ENCODE data around the gene CEP131. TPM values are rescaled to one million over a fixed set of nuclear protein-coding genes. Genes with fewer than 3 reads are reported as not detected.

Gene CEP131
- total and polyA plus RNA-seq, 2 of the 8 experiments (the other 6 are each of a cell fraction or from before 2014, with no cell fraction given): 5.9 to 23.2 TPM

DNA sequence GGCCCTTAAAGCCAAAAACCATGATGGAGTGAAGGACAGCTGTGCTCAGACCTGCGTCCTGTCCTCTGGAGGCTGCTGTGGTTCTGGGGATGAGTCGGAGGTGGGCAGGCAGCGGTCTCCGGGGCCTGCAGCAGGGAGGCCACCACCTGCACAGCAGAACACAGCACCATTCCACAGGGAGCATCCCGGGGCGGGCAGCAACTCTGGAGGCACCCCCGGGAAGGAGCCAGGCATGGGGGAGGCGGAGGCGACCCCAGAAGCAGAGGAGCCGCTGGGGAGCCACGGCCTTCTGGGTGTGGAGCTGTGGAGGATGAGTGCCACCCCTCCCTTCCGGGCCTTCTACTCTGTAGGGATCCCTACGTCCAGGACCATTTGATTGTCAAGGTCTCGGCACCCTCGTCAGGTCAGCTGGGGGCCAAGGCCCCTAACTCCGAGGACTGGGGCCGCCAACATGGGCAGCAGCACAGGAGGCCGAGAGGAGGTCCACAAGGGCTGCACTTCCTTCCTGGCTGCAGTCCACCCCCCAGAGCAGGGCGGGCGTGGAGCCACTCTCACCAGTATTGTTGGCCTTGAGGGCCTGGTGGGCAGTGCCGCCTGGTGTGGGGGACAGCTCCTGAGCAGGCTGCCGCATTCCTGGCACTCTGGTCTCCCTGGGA is 23.8 kb downstream of the CEP131 start:
- no peak overlapping the region for H2BK120ac ChIP-seq (replicated peaks; ENCODE audit: low read depth, low read length)
- no peaks in the 10 kb centered on the region for H3K79me1 ChIP-seq (ENCODE audit: low read depth, low read length)
- H3K4me3 ChIP-seq (ENCODE audit: extremely low read depth in 1 of 4, insufficient read depth in 2 of 4, low read depth in 3 of 4, low read length in 4 of 4): no peak overlapping the region
- H2BK5ac ChIP-seq (ENCODE audit: low read depth, low read length): no peak overlapping the region
- no peak overlapping the region for H3K14ac ChIP-seq (ENCODE audit: insufficient read length)
- peaks cover 2 to 23% (median 5%) of the 10 kb centered on the region in 4 experiments; a peak in 3 of 8 replicates for H3K36me3 ChIP-seq (ENCODE audit: control insufficient read depth in 2 of 4, insufficient read depth in 4 of 4, low read length in 3 of 4)
- ChIA-PET POLR2A (ENCODE audit: partially characterized antibody) (interaction anchor here (1.0 to 1.7 kb wide), 6 partner anchors 14 to 48 kb away, joined by 3 read pairs; partner anchors contain the start of gene CEP131), CTCF (ENCODE audit: partially characterized antibody) (interaction anchor here (0.7 to 3.7 kb wide), 7 partner anchors 10 to 241 kb away, joined by 3 to 16 read pairs (median 6); no protein-coding TSS in a partner anchor)
- H3K23me2 ChIP-seq (ENCODE audit: low read depth, low read length): no peaks in the 10 kb centered on the region
- H2AFZ ChIP-seq (ENCODE audit: low read length): no peak overlapping the region
- no peak overlapping the region for H3K23ac ChIP-seq (ENCODE audit: insufficient read length)
- H4K91ac ChIP-seq (replicated peaks; ENCODE audit: insufficient read length, low read length): no peak overlapping the region
- no peak overlapping the region for H3K9ac ChIP-seq (replicated peaks in 1 of 4; ENCODE audit: extremely low read depth in 1 of 4, low read depth in 3 of 4, low read length in 3 of 4)
- H3K9me3 ChIP-seq (ENCODE audit: insufficient read depth in 2 of 2, low read depth in 1 of 2, low read length in 1 of 2): no peaks in the 10 kb centered on the region
- no peak overlapping the region for H2BK20ac ChIP-seq (ENCODE audit: low read length)
- H2BK12ac ChIP-seq (ENCODE audit: low read depth, low read length): no peak overlapping the region
- no peak overlapping the region for H3K4ac ChIP-seq (replicated peaks; ENCODE audit: insufficient read length, low read depth, low read length)
- FAIRE-seq (no peak), DNase-seq (ENCODE audit: low read depth in 1 of 2, low spot score in 2 of 2) (no peak)
- H2BK15ac ChIP-seq (ENCODE audit: low read length): no peak overlapping the region
- no peaks in the 10 kb centered on the region for H3K27me3 ChIP-seq (replicated peaks in 1 of 4; ENCODE audit: control insufficient read depth in 3 of 4, extremely low read depth in 1 of 4, insufficient read depth in 3 of 4, low read length in 3 of 4)
- no peaks in the 10 kb centered on the region for H3K79me2 ChIP-seq (ENCODE audit: control insufficient read depth in 1 of 2, insufficient read depth in 2 of 2, low read length in 2 of 2)
- H3K4me2 ChIP-seq (ENCODE audit: insufficient read depth in 1 of 2, low read depth in 2 of 2, low read length in 2 of 2): no peak overlapping the region
- H4K5ac ChIP-seq (ENCODE audit: insufficient read length, low read depth, low read length): no peak overlapping the region
- no peak overlapping the region for H4K8ac ChIP-seq (ENCODE audit: extremely low read depth, insufficient read depth, low read length)
- TF ChIP-seq RAD21 (IDR thresholded peaks at IDR 0.05 in 1 of 2, conservative IDR thresholded peaks at IDR 0.05 in 1 of 2; ENCODE audit: low read depth in 2 of 2, low read length in 2 of 2) (no peak), SIX5 (IDR thresholded peaks at IDR 0.05; ENCODE audit: low read depth, low read length) (no peak), RNF2 (IDR thresholded peaks at IDR 0.05; ENCODE audit: borderline replicate concordance, low read depth, low read length, missing control alignments, poor library complexity, severe bottlenecking) (no peak), KDM4A (IDR thresholded peaks at IDR 0.05; ENCODE audit: low read depth, low read length, severe bottlenecking) (no peak), EZH2 (IDR thresholded peaks at IDR 0.05; ENCODE audit: low read depth, low read length, severe bottlenecking) (no peak)
- TF ChIP-seq, protein P1, sequence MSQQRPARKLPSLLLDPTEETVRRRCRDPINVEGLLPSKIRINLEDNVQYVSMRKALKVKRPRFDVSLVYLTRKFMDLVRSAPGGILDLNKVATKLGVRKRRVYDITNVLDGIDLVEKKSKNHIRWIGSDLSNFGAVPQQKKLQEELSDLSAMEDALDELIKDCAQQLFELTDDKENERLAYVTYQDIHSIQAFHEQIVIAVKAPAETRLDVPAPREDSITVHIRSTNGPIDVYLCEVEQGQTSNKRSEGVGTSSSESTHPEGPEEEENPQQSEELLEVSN (IDR thresholded peaks at IDR 0.05): no peak
- WGBS, 2 experiments (ENCODE audit: extremely low coverage in 1 of 2, insufficient coverage in 1 of 2, insufficient read length in 1 of 2, insufficient replicate concordance in 2 of 2, low coverage in 1 of 2, low lambda C conversion rate in 2 of 2, missing lambda C conversion rate in 1 of 2): 96% methylated on average over 19 of the region's 22 CpGs; no CpG with 5 or more reads in 1 of the 2 experiments
- no peak overlapping the region for H2AK5ac ChIP-seq (ENCODE audit: low read depth, low read length)
- no peak overlapping the region for H3K27ac ChIP-seq (ENCODE audit: low read depth, low read length)
- peaks cover 0 to 5% of the 10 kb centered on the region in 2 experiments for H4K20me1 ChIP-seq (replicated peaks in 1 of 2; ENCODE audit: control insufficient read depth in 1 of 2, insufficient read depth in 2 of 2, low read length in 2 of 2)
- H3K56ac ChIP-seq (replicated peaks; ENCODE audit: insufficient read length, low read depth, low read length): no peak overlapping the region
- H3K4me1 ChIP-seq (replicated peaks in 1 of 4; ENCODE audit: control insufficient read depth in 3 of 4, insufficient read depth in 4 of 4, low read length in 3 of 4): no peaks in the 10 kb centered on the region; a peak in 1 of 7 replicates
- no peak overlapping the region for H3K18ac ChIP-seq (ENCODE audit: extremely low read depth, low read length)

Data from H1 (cell line).